NCI-H187 (cell line): ENCODE results near the gene SLC29A2.
A peak's percentile ranks its signal among the peaks of the same experiment; 100 is the strongest.
"Not testable (repeated sequence)": the region's sequence is repeated elsewhere in the genome, so short reads cannot be mapped to it uniquely, and the experiment has no call there.

Source experiments
- DNase-seq, 2 experiments: peaks; one replicate each; lab custom pipeline; 2025; lab: John Stamatoyannopoulos, UW

Gene SLC29A2

GRCh38 chr11:66386171-66387069 is 14.9 kb upstream of the SLC29A2 start:
- DNase-seq = peak; percentile 64 to 66

GRCh38 chr11:66384316-66384715 is 12.8 kb upstream of the SLC29A2 start:
- not testable (repeated sequence) for DNase-seq

- DNase-seq = not testable (repeated sequence)
Observed at GRCh38 chr11:66380264-66380663, 8.7 kb upstream of the SLC29A2 start.

- DNase-seq = not testable (repeated sequence)
Observed at GRCh38 chr11:66373690-66374287, 2.2 kb upstream of the SLC29A2 start.

DNA sequence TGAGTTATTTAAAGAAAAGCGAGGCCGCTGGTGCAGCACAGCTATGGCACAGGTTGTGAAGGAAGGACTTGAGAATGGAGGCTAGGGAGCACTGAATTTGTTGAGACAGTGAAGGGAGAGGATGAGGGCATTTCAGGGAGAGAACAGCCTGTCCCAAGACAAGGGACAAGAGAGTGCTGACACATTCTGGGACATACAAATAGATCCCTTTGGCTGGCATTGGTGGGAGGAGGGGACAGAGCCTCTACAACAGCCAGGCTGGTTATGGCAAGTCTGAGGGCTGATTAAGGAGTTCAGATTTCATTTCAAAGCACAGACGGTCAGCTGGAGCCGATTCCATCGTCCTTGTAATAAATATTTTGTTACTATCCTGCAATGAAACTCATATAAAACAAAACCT is 1.7 kb upstream of the SLC29A2 start:
- no peak for DNase-seq

GRCh38 chr11:66369073-66369894 is 2.3 kb downstream of the SLC29A2 start:
- DNase-seq = no peak

DNA sequence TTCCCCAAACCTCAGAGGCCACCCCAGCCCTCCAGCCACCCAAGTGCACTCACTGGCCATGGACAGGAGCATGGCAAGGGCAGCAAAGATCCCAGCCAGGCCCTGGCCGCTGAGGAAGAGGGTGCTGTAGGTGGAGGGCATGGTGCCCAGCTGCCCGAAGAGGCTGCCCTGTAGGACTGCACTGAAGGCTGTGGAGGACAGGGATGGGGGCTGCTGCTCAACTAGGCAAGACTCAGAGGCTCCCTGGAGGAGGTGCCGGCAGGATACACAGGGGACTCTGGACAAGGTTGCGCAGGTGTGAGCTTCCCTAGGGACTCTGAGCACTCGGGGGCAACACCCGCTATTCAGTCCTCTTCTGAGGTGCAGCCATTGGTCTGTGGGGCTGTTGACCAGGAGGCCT is 3.1 kb downstream of the SLC29A2 start:
- no peak for DNase-seq

DNA sequence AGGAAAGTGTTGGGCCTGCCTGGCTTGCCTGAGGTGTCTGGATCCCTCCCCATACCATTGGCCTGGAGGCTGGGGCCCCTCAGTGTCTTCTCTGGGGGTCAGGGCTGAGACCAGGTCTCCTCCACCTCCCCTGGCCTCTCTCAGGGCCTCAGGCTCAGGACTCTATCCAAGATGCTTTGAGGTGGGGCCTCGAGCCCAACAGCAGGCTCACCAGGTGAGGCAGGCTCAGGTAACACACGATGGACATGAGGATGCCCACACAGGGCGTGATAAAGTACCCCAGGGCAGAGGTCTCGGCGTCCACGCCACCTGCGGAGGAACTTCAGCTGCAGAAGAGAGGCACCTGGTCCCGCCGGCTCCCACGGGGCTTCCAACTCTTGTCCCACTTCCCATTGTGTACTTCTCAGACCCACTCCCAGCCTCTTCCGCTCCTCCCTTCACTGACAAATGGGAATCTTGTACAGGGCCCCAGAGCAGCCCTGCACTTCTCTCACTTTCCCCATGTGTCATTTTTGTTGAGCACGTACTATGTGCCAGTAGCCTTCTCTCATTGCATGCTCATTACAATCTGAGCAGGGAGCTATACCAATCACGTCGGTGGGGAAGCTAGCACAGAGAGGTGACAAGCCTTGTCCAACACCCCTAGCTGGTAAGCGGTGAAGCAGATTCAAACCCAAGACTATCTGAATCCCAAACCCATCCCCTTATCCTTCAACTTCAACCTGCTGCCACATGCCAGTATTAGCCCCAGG is 3.8 kb downstream of the SLC29A2 start:
- no peak for DNase-seq

DNA sequence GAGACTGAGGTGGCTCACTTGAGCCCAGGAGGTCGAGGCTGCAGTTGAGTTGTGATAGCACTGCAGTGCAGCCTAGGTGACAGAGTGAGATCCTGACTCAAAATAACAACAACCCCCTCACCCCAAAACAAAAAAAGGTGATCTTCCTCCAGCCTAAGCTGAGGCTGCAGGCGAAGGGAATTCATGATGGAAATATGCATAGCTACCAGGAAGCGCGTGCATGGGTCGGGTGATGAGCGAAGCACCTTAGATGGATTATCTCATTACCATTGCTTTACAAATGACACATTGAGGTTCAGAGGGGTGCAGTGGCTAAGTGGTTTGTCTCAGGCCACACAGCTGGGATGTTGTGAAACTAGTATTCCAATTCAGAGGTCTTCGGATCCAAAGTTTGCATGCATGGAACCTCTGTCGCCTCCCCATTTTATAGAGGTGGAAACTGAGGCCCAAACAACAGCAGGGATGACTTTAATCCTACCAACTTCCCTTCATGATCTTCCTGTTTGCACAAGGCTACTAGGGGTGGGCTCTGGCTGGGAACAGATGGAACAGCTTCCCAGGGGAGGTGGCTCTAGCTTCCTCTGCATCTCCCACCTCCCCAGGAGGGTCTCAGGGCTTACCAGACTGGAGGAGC is 4.6 kb downstream of the SLC29A2 start:
- no peak for DNase-seq

- no peak for DNase-seq
Observed at GRCh38 chr11:66365711-66366619, 5.6 kb downstream of the SLC29A2 start.

- no peak for DNase-seq
Observed at GRCh38 chr11:66365166-66365565, 6.4 kb downstream of the SLC29A2 start.

- DNase-seq = no peak
Observed at GRCh38 chr11:66363805-66364535, 7.6 kb downstream of the SLC29A2 start.

DNA sequence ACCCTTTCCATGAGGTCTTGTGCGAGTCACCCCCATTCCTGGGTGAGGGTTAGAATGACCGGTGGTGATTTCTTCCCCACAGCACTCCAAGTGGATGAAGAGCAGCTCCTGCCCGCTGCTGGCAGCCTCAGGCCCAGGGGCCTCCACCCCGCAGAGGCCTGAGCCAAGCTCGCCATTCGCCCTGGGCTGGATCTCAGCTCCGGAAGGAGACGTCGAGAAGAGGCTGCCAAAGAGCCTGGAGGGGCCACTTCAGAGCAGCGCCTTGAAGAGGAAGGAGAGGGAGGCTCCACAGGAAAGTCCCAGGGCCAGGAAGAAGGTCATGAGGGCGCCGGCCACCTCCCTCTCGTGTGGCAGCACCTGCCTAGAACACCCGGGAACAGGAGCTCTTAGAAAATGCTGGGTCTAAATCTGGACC is 8.4 kb downstream of the SLC29A2 start:
- DNase-seq = no peak

GRCh38 chr11:66362481-66363147 is 8.9 kb downstream of the SLC29A2 start:
- DNase-seq = no peak

DNA sequence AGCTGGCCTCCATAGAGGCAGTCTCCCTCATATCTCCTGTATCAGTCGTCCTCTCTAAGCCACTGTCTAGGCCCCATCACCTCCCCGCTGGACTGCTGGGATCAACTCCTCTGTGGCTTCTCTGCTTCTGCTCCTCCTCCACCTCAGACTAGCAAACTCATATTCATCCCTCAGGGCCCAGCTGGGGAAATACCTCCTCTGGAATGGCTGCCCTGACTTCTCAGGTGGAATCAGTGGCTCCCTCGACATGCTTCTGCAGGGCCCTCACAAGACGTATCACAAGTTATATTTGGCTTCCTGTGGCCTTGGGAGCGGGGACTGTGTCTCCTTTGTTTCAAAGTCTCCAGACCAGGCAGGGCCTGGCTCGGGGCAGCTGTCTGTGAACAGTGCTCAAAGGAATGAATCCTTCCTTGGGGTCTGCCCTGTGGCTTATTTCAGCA is 10.0 kb downstream of the SLC29A2 start:
- DNase-seq = no peak

DNA sequence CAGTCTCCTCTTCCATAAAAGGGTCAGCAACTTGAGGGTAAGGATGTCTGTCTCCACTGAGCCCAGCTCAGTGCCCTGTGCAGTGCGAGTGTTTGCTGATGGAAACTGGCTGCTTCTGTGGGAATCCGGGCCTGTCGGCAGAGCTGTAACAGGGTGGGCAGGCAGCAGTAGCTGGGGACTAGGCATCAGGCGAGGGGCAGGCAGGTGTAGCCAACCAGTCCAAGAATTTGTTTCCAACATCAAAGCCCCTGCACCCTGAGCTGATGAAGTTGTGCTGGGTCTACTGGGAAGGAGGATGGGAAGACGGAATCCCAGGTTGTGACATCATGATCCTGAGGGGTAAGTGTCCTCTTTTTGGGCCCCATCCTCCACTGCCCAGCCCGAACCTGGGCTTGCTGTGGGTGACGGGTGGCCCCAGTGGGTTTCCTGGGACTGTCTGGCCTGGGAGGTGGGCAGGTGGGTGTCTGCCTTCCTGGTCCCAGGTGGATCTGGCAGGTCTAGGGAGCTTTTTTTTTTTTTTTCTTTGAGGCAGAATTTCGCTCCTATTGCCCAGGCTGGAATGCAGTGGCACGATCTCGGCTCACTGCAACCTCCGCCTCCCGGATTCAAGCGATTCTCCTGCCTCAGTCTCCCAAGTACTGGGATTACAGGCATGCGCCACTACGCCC is 11.0 kb downstream of the SLC29A2 start:
- DNase-seq = no peak

DNA sequence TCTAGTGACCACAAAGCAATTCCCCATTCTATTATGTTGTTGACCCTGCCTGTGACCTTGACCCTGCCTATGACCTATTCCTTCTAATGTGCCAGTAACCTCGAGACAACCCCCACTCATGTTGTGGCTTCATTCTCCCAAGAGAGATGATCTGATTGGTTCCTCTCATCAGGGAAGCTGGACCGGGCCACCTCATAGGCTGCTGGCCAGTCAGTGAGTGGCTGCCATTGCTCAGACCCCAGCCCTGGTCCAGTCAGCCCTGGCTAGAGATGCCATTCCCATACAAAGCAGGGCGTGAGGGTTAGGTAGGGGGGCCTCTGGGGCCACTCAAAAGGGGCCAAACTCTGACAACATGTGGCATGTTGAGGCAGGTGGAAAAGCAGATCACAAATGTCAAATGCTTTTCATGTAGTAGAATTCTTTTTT is 11.9 kb downstream of the SLC29A2 start:
- DNase-seq = no peak

GRCh38 chr11:66350560-66351235 is 20.9 kb downstream of the SLC29A2 start:
- not testable (repeated sequence) for DNase-seq
